GM12878 (cell line): ENCODE measurements around the gene LRP8. TPM values are rescaled to one million over a fixed set of nuclear protein-coding genes. Genes with fewer than 3 reads are reported as not detected.
"Not testable (repeated sequence)": the region's sequence is repeated elsewhere in the genome, so short reads cannot be mapped to it uniquely, and the experiment has no call there.

Source experiments
- ATAC-seq: fragments of 200-7000 bp; cut with Tn5 transposase; 3 replicates; pipeline ENCODE4 v1.9.1; 2020; ENCODE audit warnings: mild to moderate bottlenecking, moderate library complexity
- BruUV-seq: library from RNA; stranded (reverse); fragments of 400-500 nt; replicated peaks from 2 replicates; lab custom pipeline; 2021; lab: Mats Ljungman, UMichigan
- CTCF ChIA-PET: fragments of 300-600 bp; sonication (Branson Sonifier 250); formaldehyde crosslinking; extraction: SDS; loops from one replicate; lab custom pipeline; 2021; ENCODE audit warnings: inconsistent platforms; lab: Yijun Ruan, JAX
- POLR2A ChIA-PET: fragments of 350-600 bp; formaldehyde crosslinking; extraction: SDS; loops from one replicate; lab custom pipeline; 2021; ENCODE audit warnings: inconsistent platforms; lab: Charles Lee
- RAD21 ChIA-PET: fragments of 300-600 bp; sonication (Branson Sonifier 250); formaldehyde crosslinking; loops from one replicate; lab custom pipeline; 2023; ENCODE audit warnings: antibody characterized with exemption; ENCODE audit not compliant: unreplicated experiment; lab: Charles Lee
- SMC1A ChIA-PET: fragments of 300-600 bp; sonication (Branson Sonifier 250); formaldehyde crosslinking; loops from one replicate; lab custom pipeline; 2023; ENCODE audit not compliant: unreplicated experiment, uncharacterized antibody; lab: Charles Lee
- DNase-seq: peaks from one replicate; pipeline ENCODE4 v3.0.0-alpha.2; 2011; ENCODE audit warnings: low read depth, low spot score
- FAIRE-seq: peaks from 3 replicates; lab custom pipeline; 2011; peaks lifted over from hg19 to GRCh38; lab: Jason Lieb, UNC
- H2AFZ ChIP-seq: 2 replicates; pipeline ENCODE4 v1.6.0; 2011; ENCODE audit warnings: low read depth, low read length, control low read depth; ENCODE audit not compliant: control insufficient read depth
- H3K27ac ChIP-seq: 2 replicates; pipeline ENCODE4 v1.5.1; 2011; ENCODE audit warnings: control low read depth; ENCODE audit not compliant: control insufficient read depth, insufficient read depth
- H3K27me3 ChIP-seq, 2 experiments: replicated peaks in 1 of 2; 2 replicates each; pipeline versions ENCODE4 v1.6.0 to v1.6.1; 2011; ENCODE audit warnings: low read length in 1 of 2; ENCODE audit not compliant: control insufficient read depth in 2 of 2, insufficient read depth in 2 of 2
- H3K36me3 ChIP-seq, 2 experiments: 2 replicates each; pipeline ENCODE4 v1.5.1; 2011; ENCODE audit warnings: low read length in 1 of 2; ENCODE audit not compliant: control insufficient read depth in 2 of 2, insufficient read depth in 2 of 2
- H3K4me1 ChIP-seq: 2 replicates; pipeline ENCODE4 v1.6.1; 2011; ENCODE audit warnings: mild to moderate bottlenecking, low read length, moderate library complexity, mixed read lengths; ENCODE audit not compliant: control insufficient read depth, insufficient read depth
- H3K4me2 ChIP-seq: 2 replicates; pipeline ENCODE4 v1.6.0; 2011; ENCODE audit warnings: control low read depth; ENCODE audit not compliant: control insufficient read depth, insufficient read depth
- H3K4me3 ChIP-seq: fragments of 200-600 bp; sonication (generic); 2 replicates; pipeline ENCODE4 v1.5.1; 2016
- H3K79me2 ChIP-seq: 2 replicates; pipeline ENCODE4 v1.6.0; 2011; ENCODE audit warnings: low read length; ENCODE audit not compliant: control insufficient read depth, insufficient read depth
- H3K9ac ChIP-seq: 2 replicates; pipeline ENCODE4 v1.8.0; 2011; ENCODE audit warnings: low read length, control low read depth, mixed read lengths; ENCODE audit not compliant: control insufficient read depth, insufficient read depth
- H3K9me3 ChIP-seq: replicated peaks from 3 replicates; pipeline ENCODE4 v1.5.1; 2011; ENCODE audit warnings: mild to moderate bottlenecking, low read length; ENCODE audit not compliant: control insufficient read depth, insufficient read depth
- H4K20me1 ChIP-seq: 2 replicates; pipeline ENCODE4 v1.6.0; 2011; ENCODE audit not compliant: control insufficient read depth, insufficient read depth
- CHD1 ChIP-seq: IDR thresholded peaks from 2 replicates; pipeline ENCODE4 v1.6.1; 2012; ENCODE audit warnings: low read depth, low read length, improper control_type of control experiment
- GABPA ChIP-seq: IDR thresholded peaks from 2 replicates; pipeline ENCODE4 v1.6.1; 2014; ENCODE audit warnings: antibody characterized with exemption, low read depth, mild to moderate bottlenecking, inconsistent platforms
- MYC ChIP-seq: IDR thresholded peaks from 2 replicates; pipeline ENCODE4 v1.6.1; 2011; ENCODE audit warnings: mild to moderate bottlenecking, low read length, moderate library complexity, inconsistent platforms; ENCODE audit not compliant: insufficient read depth, insufficient replicate concordance, insufficient read length, severe bottlenecking
- ZBTB33 ChIP-seq: fragments of 450-650 bp; IDR thresholded peaks from 2 replicates; pipeline ENCODE4 v1.6.1; 2017; ENCODE audit warnings: mild to moderate bottlenecking
- WGBS: methylation state at CpG from one replicate; pipeline ENCODE4 v1.1.6; 2016; ENCODE audit warnings: low lambda C conversion rate; ENCODE audit not compliant: insufficient replicate concordance, insufficient coverage; ENCODE audit errors: missing lambda C conversion rate; 5-methylcytosine and 5-hydroxymethylcytosine counted together
- in situ Hi-C: fragments of 300-500 bp; cut with MboI; formaldehyde crosslinking; loops from 9 replicates; pipeline ENCODE4 v1.14.3; 2018; ENCODE audit warnings: mixed read lengths
- intact Hi-C: fragments of 100-400 bp; cut with micrococcal nuclease; formaldehyde crosslinking; loops from one replicate; pipeline ENCODE4 v1.14.2; 2022; ENCODE audit not compliant: unreplicated experiment
- polyA plus RNA-seq, 11 experiments: library from polyadenylated mRNA; depleted of rRNA in 4 of 11; unstranded in 6 of 11; stranded (reverse) in 5 of 11; fragments of >200 nt; fragmentation: Nextera tagmentation in 4 of 11; fragmentation: Illumina TruSeq in 1 of 11; extraction: Ambion mirVana in 4 of 11; extraction: Trizol in 1 of 11; gene quantifications; 1 replicate in 1 of 11; 2 replicates in 10 of 11; pipeline versions ENCODE4 v1.2.1 to v1.2.3, GENCODE V29; 2011 to 2016; ENCODE audit warnings: inconsistent platforms in 2 of 11, missing spikeins in 2 of 11, low read depth in 1 of 11
- total RNA-seq, 4 experiments: library from RNA; depleted of rRNA in 3 of 4; stranded (reverse); fragments of >200 nt in 3 of 4; fragmentation: Illumina TruSeq in 1 of 4; extraction: Trizol in 1 of 4; gene quantifications; 2 replicates each; pipeline versions ENCODE4 v1.2.1 to v1.2.3, GENCODE V29; 2013 to 2021

LRP8 gene
- total and polyA plus RNA-seq, 10 of the 15 experiments (the other 5 are each of a cell fraction or from before 2014, with no cell fraction given): 2.8 to 40.5 (median 22.3) TPM

- no peak for TF ChIP-seq MYC
- TF ChIP-seq GABPA: no peak
- no peak for TF ChIP-seq ZBTB33
- TF ChIP-seq CHD1: no peak
These were observed 43.4 kb downstream of the LRP8 start (continued) for GRCh38 chr1:53284224-53285020.

- ATAC-seq, H3K27ac ChIP-seq, H4K20me1 ChIP-seq, H3K4me3 ChIP-seq, H3K9me3 ChIP-seq, H2AFZ ChIP-seq, DNase-seq, H3K4me2 ChIP-seq, H3K27me3 ChIP-seq, intact Hi-C loops, BruUV-seq, in situ Hi-C loops, POLR2A ChIA-PET, CTCF ChIA-PET, H3K4me1 ChIP-seq, H3K79me2 ChIP-seq, FAIRE-seq, H3K9ac ChIP-seq: not testable (repeated sequence)
- over 99% methylated on average over 12 of the region's 12 CpGs for WGBS
- SMC1A ChIA-PET: interaction anchor here (1.1 kb wide), 1 partner anchor 13 kb away, joined by 4 read pairs; no protein-coding TSS in a partner anchor
- RAD21 ChIA-PET: interaction anchor here (1.8 kb wide), 1 partner anchor 111 kb away, joined by 9 read pairs; no protein-coding TSS in a partner anchor
- H3K36me3 ChIP-seq: peaks cover 30% of the 10 kb centered on the region in 2 experiments
These were observed 44.7 kb downstream of the LRP8 start for GRCh38 chr1:53283156-53283555.
